Neural cell (in vitro differentiated cells): ENCODE results near the gene SLX4IP. TPM values are rescaled to one million over a fixed set of nuclear protein-coding genes. Genes with fewer than 3 reads are reported as not detected.

Experiments used
- H2AFZ ChIP-seq: fragments of 200-600, 300-800 bp; sonication (generic), shearing (Covaris generic); 2 replicates; pipeline ENCODE4 v1.6.0; 2014; ENCODE audit warnings: low read depth, mild to moderate bottlenecking, antibody characterized with exemption, low read length, moderate library complexity
- H3F3A ChIP-seq: fragments of 200-600 bp; shearing (Covaris generic); 2 replicates; pipeline ENCODE4 v1.6.1; 2016; ENCODE audit warnings: mild to moderate bottlenecking, moderate library complexity, mixed read lengths, antibody characterized with exemption, low read length; ENCODE audit not compliant: insufficient read depth, poor library complexity, severe bottlenecking
- H3K27ac ChIP-seq: fragments of 200-600, 300-800 bp; sonication (generic), shearing (Covaris generic); 2 replicates; pipeline ENCODE4 v1.5.1; 2014; ENCODE audit warnings: mild to moderate bottlenecking, low read length, moderate library complexity
- H3K27me3 ChIP-seq: fragments of 300-800, 200-600 bp; sonication (generic), shearing (Covaris generic); 2 replicates; pipeline ENCODE4 v1.6.0; 2014; ENCODE audit warnings: mild to moderate bottlenecking, low read depth, low read length, moderate library complexity; ENCODE audit not compliant: insufficient read depth
- H3K36me3 ChIP-seq: fragments of 300-800, 200-600 bp; sonication (generic), shearing (Covaris generic); 2 replicates; pipeline ENCODE4 v1.5.1; 2014; ENCODE audit warnings: mild to moderate bottlenecking, antibody characterized with exemption, low read length, moderate library complexity; ENCODE audit not compliant: insufficient read depth
- H3K4me2 ChIP-seq: fragments of 300-800, 200-600 bp; sonication (generic), shearing (Covaris generic); 2 replicates; pipeline ENCODE4 v1.6.0; 2014; ENCODE audit warnings: mild to moderate bottlenecking, low read length
- H3K4me3 ChIP-seq: fragments of 300-800, 200-600 bp; sonication (generic), shearing (Covaris generic); 2 replicates; pipeline ENCODE4 v1.5.1; 2014; ENCODE audit warnings: mild to moderate bottlenecking, low read length, moderate library complexity
- H3K79me2 ChIP-seq: fragments of 200-600 bp; shearing (Covaris generic); replicated peaks from 2 replicates; pipeline ENCODE4 v1.6.0; 2014; ENCODE audit warnings: mild to moderate bottlenecking, low read length, moderate library complexity; ENCODE audit not compliant: insufficient read depth
- H3K9ac ChIP-seq: fragments of 300-800, 200-600 bp; sonication (generic), shearing (Covaris generic); 2 replicates; pipeline ENCODE4 v1.6.1; 2016; ENCODE audit warnings: mild to moderate bottlenecking, low read length, mixed read lengths
- H3K9me2 ChIP-seq: fragments of 200-600 bp; shearing (Covaris generic); 2 replicates; pipeline ENCODE4 v1.6.1; 2016; ENCODE audit warnings: mild to moderate bottlenecking, low read length, mixed read lengths; ENCODE audit not compliant: insufficient read depth
- H3K9me3 ChIP-seq: fragments of 200-600, 300-800 bp; sonication (generic), shearing (Covaris generic); 2 replicates; pipeline ENCODE4 v1.6.1; 2016; ENCODE audit warnings: mild to moderate bottlenecking, mixed run types, low read length, moderate library complexity, mixed read lengths
- H4K20me1 ChIP-seq: fragments of 200-600 bp; shearing (Covaris generic); 2 replicates; pipeline ENCODE4 v1.6.1; 2016; ENCODE audit warnings: mild to moderate bottlenecking, mixed run types; ENCODE audit not compliant: insufficient read depth
- CTCF ChIP-seq: fragments of 450-650 bp; IDR thresholded peaks from 2 replicates; pipeline ENCODE4 v1.5.1; 2014; ENCODE audit warnings: antibody characterized with exemption, mild to moderate bottlenecking, moderate library complexity; ENCODE audit not compliant: poor library complexity, severe bottlenecking
- EP300 ChIP-seq: fragments of 450-650 bp; conservative IDR thresholded peaks from 2 replicates; pipeline ENCODE4 v1.6.1; 2014; ENCODE audit warnings: antibody characterized with exemption, mild to moderate bottlenecking, moderate library complexity; ENCODE audit not compliant: poor library complexity, severe bottlenecking
- EZH2 ChIP-seq: fragments of 200-600, 300-800 bp; shearing (Covaris generic), sonication (generic); IDR thresholded peaks from 2 replicates; pipeline ENCODE4 v1.6.1; 2014; ENCODE audit warnings: antibody characterized with exemption, low read length, borderline replicate concordance, mild to moderate bottlenecking; ENCODE audit not compliant: insufficient read depth, poor library complexity, severe bottlenecking
- MXI1 ChIP-seq: fragments of 450-650 bp; conservative IDR thresholded peaks from 2 replicates; pipeline ENCODE4 v1.6.1; 2014; ENCODE audit warnings: antibody characterized with exemption, mild to moderate bottlenecking; ENCODE audit not compliant: poor library complexity, severe bottlenecking
- POLR2AphosphoS5 ChIP-seq: IDR thresholded peaks from 2 replicates; pipeline ENCODE4 v1.6.1; 2012
- RAD21 ChIP-seq: fragments of 450-650 bp; conservative IDR thresholded peaks from 2 replicates; pipeline ENCODE4 v1.6.1; 2014; ENCODE audit warnings: antibody characterized with exemption, mild to moderate bottlenecking, moderate library complexity
- SMC3 ChIP-seq: fragments of 450-650 bp; conservative IDR thresholded peaks from 2 replicates; pipeline ENCODE4 v1.6.1; 2014; ENCODE audit warnings: antibody characterized with exemption, mild to moderate bottlenecking, moderate library complexity; ENCODE audit not compliant: poor library complexity
- TAF1 ChIP-seq: IDR thresholded peaks from 2 replicates; pipeline ENCODE4 v1.6.1; 2012; ENCODE audit warnings: low read depth
- polyA plus RNA-seq: library from polyadenylated mRNA; depleted of rRNA; stranded (reverse); fragments of >200 nt; gene quantifications from 2 replicates; pipeline ENCODE4 v1.2.3, GENCODE V29; 2014
- TF ChIP-seq, protein P1 (sequence below): IDR thresholded peaks from 2 replicates; pipeline ENCODE4 v1.6.1; 2012; ENCODE audit warnings: borderline replicate concordance

SLX4IP gene
- polyA plus RNA-seq, 1 donor from 2014 or later: 6.4 TPM

DNA sequence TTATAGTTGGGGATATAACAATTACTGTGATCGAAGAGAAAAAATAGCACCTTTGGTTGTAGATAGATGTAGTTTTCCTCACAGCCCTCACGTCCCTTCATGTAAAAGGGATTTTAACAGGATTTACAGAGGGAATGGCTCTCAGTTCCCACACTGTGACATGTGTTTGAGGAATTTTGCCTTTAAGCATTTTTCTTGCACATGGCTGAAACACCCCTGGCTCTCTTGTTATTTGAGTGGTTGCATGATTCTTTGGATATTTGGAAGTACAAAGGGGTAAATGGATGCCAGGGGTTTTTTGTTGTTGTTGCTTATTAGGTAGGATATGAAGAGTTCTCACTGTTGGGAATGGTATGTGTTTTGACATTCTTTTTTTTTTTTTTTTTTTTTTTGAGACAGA is 190.5 kb downstream of the SLX4IP start:
- no peak overlapping the region for H3K4me2 ChIP-seq
- H3K9me2 ChIP-seq: no peaks in the 10 kb centered on the region
- H3K27me3 ChIP-seq: no peaks in the 10 kb centered on the region
- H3K27ac ChIP-seq: no peak overlapping the region
- no peaks in the 10 kb centered on the region for H3K36me3 ChIP-seq
- TF ChIP-seq CTCF: no peak
- TF ChIP-seq SMC3: no peak
- TF ChIP-seq EZH2: no peak
- no peak for TF ChIP-seq TAF1
- TF ChIP-seq RAD21: no peak
- no peak for TF ChIP-seq MXI1
- TF ChIP-seq, protein P1, sequence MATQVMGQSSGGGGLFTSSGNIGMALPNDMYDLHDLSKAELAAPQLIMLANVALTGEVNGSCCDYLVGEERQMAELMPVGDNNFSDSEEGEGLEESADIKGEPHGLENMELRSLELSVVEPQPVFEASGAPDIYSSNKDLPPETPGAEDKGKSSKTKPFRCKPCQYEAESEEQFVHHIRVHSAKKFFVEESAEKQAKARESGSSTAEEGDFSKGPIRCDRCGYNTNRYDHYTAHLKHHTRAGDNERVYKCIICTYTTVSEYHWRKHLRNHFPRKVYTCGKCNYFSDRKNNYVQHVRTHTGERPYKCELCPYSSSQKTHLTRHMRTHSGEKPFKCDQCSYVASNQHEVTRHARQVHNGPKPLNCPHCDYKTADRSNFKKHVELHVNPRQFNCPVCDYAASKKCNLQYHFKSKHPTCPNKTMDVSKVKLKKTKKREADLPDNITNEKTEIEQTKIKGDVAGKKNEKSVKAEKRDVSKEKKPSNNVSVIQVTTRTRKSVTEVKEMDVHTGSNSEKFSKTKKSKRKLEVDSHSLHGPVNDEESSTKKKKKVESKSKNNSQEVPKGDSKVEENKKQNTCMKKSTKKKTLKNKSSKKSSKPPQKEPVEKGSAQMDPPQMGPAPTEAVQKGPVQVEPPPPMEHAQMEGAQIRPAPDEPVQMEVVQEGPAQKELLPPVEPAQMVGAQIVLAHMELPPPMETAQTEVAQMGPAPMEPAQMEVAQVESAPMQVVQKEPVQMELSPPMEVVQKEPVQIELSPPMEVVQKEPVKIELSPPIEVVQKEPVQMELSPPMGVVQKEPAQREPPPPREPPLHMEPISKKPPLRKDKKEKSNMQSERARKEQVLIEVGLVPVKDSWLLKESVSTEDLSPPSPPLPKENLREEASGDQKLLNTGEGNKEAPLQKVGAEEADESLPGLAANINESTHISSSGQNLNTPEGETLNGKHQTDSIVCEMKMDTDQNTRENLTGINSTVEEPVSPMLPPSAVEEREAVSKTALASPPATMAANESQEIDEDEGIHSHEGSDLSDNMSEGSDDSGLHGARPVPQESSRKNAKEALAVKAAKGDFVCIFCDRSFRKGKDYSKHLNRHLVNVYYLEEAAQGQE: no peak
- TF ChIP-seq POLR2AphosphoS5: no peak
- H3K9ac ChIP-seq: no peak overlapping the region
- H3K79me2 ChIP-seq: no peaks in the 10 kb centered on the region
- H2AFZ ChIP-seq: no peak overlapping the region
- no peaks in the 10 kb centered on the region for H4K20me1 ChIP-seq
- no peak overlapping the region for H3K4me3 ChIP-seq
- H3K9me3 ChIP-seq: no peaks in the 10 kb centered on the region
- no peaks in the 10 kb centered on the region for H3F3A ChIP-seq

- H3K9me2 ChIP-seq: no peaks in the 10 kb centered on the region
- H4K20me1 ChIP-seq: no peaks in the 10 kb centered on the region
- no peak overlapping the region for H2AFZ ChIP-seq
- no peak overlapping the region for H3K9ac ChIP-seq
- no peak overlapping the region for H3K27ac ChIP-seq
- H3K36me3 ChIP-seq: no peaks in the 10 kb centered on the region
- no peak overlapping the region for H3K4me2 ChIP-seq
- H3K4me3 ChIP-seq: no peak overlapping the region
- TF ChIP-seq MXI1 (no peak), POLR2AphosphoS5 (no peak), CTCF (no peak), EP300 (no peak), SMC3 (no peak)
- TF ChIP-seq, protein P1: no peak
- no peaks in the 10 kb centered on the region for H3F3A ChIP-seq
- H3K27me3 ChIP-seq: no peaks in the 10 kb centered on the region
- no peaks in the 10 kb centered on the region for H3K79me2 ChIP-seq
- H3K9me3 ChIP-seq: no peaks in the 10 kb centered on the region
Measured at GRCh38 chr20:10626896-10627295, 191.8 kb downstream of the SLX4IP start.
